ENCODE results near the gene ZNF438.

DNA sequence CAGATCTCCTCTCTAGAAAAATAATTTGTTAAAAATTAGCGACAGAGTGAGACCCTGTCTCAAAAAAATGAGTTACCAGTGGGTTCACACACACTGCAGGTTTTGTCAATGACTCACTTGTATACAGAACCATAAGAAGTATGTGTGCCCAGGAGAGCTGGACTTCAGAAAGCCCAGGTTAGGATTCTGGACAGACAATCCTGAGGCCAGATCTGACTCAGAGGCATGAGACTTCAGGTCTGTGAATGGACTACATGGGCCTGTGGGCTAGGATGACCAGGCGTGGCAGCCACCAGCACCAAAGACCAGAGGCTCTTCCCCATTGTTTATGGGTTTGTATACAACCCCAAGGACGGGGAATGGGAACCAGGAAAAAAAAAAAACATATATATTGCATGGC is 9.3 kb upstream of the ZNF438 start:
- TF ChIP-seq, protein P1, sequence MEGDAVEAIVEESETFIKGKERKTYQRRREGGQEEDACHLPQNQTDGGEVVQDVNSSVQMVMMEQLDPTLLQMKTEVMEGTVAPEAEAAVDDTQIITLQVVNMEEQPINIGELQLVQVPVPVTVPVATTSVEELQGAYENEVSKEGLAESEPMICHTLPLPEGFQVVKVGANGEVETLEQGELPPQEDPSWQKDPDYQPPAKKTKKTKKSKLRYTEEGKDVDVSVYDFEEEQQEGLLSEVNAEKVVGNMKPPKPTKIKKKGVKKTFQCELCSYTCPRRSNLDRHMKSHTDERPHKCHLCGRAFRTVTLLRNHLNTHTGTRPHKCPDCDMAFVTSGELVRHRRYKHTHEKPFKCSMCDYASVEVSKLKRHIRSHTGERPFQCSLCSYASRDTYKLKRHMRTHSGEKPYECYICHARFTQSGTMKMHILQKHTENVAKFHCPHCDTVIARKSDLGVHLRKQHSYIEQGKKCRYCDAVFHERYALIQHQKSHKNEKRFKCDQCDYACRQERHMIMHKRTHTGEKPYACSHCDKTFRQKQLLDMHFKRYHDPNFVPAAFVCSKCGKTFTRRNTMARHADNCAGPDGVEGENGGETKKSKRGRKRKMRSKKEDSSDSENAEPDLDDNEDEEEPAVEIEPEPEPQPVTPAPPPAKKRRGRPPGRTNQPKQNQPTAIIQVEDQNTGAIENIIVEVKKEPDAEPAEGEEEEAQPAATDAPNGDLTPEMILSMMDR (IDR thresholded peaks at IDR 0.05), result no peak
- TF ChIP-seq POLR2A (IDR thresholded peaks at IDR 0.05), result no peak
